HEK293 (cell line): ENCODE results near the gene PSAP.

Experiments used
- CTCF ChIA-PET: fragments of 350-600 bp; formaldehyde crosslinking; extraction: SDS; loops from one replicate; lab custom pipeline; 2021; ENCODE audit warnings: antibody characterized with exemption; lab: Yijun Ruan, JAX
- POLR2A ChIA-PET: fragments of 300-600 bp; formaldehyde crosslinking; extraction: SDS; loops from one replicate; lab custom pipeline; 2020; ENCODE audit warnings: antibody characterized with exemption, inconsistent platforms; lab: Yijun Ruan, JAX
- H3K27ac ChIP-seq: fragments of 200-500 bp; sonication (Bioruptor generic); 2 replicates; pipeline ENCODE4 v1.5.1; 2014; ENCODE audit warnings: low read depth, low read length, control low read depth, inconsistent platforms; ENCODE audit errors: extremely low read depth
- H3K36me3 ChIP-seq, 2 experiments: fragments of 200-500 bp in 1 of 2; sonication (Bioruptor generic) in 1 of 2; 1 replicate in 1 of 2; 2 replicates in 1 of 2; pipeline ENCODE4 v1.5.1; 2014 to 2017; ENCODE audit warnings: inconsistent platforms in 2 of 2, low read length in 2 of 2; ENCODE audit not compliant: control insufficient read depth in 2 of 2, insufficient read depth in 1 of 2
- H3K4me1 ChIP-seq: fragments of 200-500 bp; sonication (Bioruptor generic); 2 replicates; pipeline ENCODE4 v1.5.1; 2014; ENCODE audit warnings: mild to moderate bottlenecking, low read length, inconsistent platforms; ENCODE audit not compliant: control insufficient read depth, insufficient read depth
- H3K4me3 ChIP-seq: 2 replicates; pipeline ENCODE4 v1.5.1; 2011; ENCODE audit warnings: low read depth, mild to moderate bottlenecking, control low read depth, low read length, moderate library complexity
- H3K9me3 ChIP-seq: fragments of 200-500 bp; sonication (Bioruptor generic); 2 replicates; pipeline ENCODE4 v1.5.1; 2014; ENCODE audit warnings: low read depth, low read length, inconsistent platforms; ENCODE audit not compliant: control insufficient read depth, insufficient read depth
- INSM2 ChIP-seq: fragments of 450-650 bp; formaldehyde crosslinking; IDR thresholded peaks from 2 replicates; pipeline ENCODE4 v1.5.1; 2016; ENCODE audit warnings: missing biosample characterization, missing genetic modification characterization
- KLF9 ChIP-seq: fragments of 450-650 bp; formaldehyde crosslinking; IDR thresholded peaks from 2 replicates; pipeline ENCODE4 v1.5.1; 2016; ENCODE audit warnings: missing biosample characterization, missing genetic modification characterization, low read depth
- REPIN1 ChIP-seq: fragments of 450-650 bp; formaldehyde crosslinking; IDR thresholded peaks from 2 replicates; pipeline ENCODE4 v1.5.1; 2017; ENCODE audit warnings: missing biosample characterization, missing genetic modification characterization, low read depth
- SALL2 ChIP-seq: fragments of 450-650 bp; formaldehyde crosslinking; IDR thresholded peaks from 2 replicates; pipeline ENCODE4 v1.5.0; 2017; ENCODE audit warnings: missing biosample characterization, mild to moderate bottlenecking, missing genetic modification characterization, borderline replicate concordance
- YY1 ChIP-seq: fragments of 450-650 bp; formaldehyde crosslinking; IDR thresholded peaks from 2 replicates; pipeline ENCODE4 v1.5.1; 2018; ENCODE audit warnings: missing biosample characterization, missing genetic modification characterization
- ZIC2 ChIP-seq: fragments of 450-650 bp; formaldehyde crosslinking; IDR thresholded peaks from 2 replicates; pipeline ENCODE4 v1.5.1; 2016; ENCODE audit warnings: missing biosample characterization, missing genetic modification characterization
- ZNF184 ChIP-seq: fragments of 450-650 bp; IDR thresholded peaks from 2 replicates; pipeline ENCODE4 v1.5.1; 2018; ENCODE audit warnings: missing biosample characterization, mild to moderate bottlenecking, missing genetic modification characterization
- ZNF362 ChIP-seq: fragments of 450-650 bp; formaldehyde crosslinking; IDR thresholded peaks from 2 replicates; pipeline ENCODE4 v1.5.1; 2016; ENCODE audit warnings: missing biosample characterization, missing genetic modification characterization
- ZNF544 ChIP-seq: fragments of 450-650 bp; formaldehyde crosslinking; IDR thresholded peaks from 2 replicates; pipeline ENCODE4 v1.5.0; 2017; ENCODE audit warnings: missing biosample characterization, missing genetic modification characterization
- ZNF596 ChIP-seq: fragments of 450-650 bp; IDR thresholded peaks from 2 replicates; pipeline ENCODE4 v1.5.0; 2018; ENCODE audit warnings: missing biosample characterization, mild to moderate bottlenecking, missing genetic modification characterization, moderate library complexity
- ZNF639 ChIP-seq: fragments of 450-650 bp; formaldehyde crosslinking; IDR thresholded peaks from 2 replicates; pipeline ENCODE4 v1.5.1; 2016; ENCODE audit warnings: missing biosample characterization, missing genetic modification characterization
- ZSCAN5A ChIP-seq: fragments of 450-650 bp; formaldehyde crosslinking; IDR thresholded peaks from 2 replicates; pipeline ENCODE4 v1.5.1; 2016; ENCODE audit warnings: missing biosample characterization, missing genetic modification characterization

Gene PSAP

GRCh38 chr10:71833451-71834342, 17.4 kb downstream of the PSAP start (continued):
- TF ChIP-seq SALL2 (tag by site-specific recombination) = no peak
- TF ChIP-seq ZSCAN5A (tag by site-specific recombination) = no peak
- TF ChIP-seq ZNF639 (tag by site-specific recombination) = no peak
- TF ChIP-seq INSM2 (tag by site-specific recombination) = no peak

GRCh38 chr10:71832967-71833366, 18.1 kb downstream of the PSAP start:
- ChIA-PET CTCF (interaction anchor here (0.6 kb wide), 1 partner anchor 19 kb away, joined by 3 read pairs; no protein-coding TSS in a partner anchor), POLR2A (no interaction called here)
- Histone ChIP-seq H3K27ac (no peak overlapping the region), H3K4me3 (no peak overlapping the region), H3K4me1 (peaks cover 21% of the 10 kb centered on the region), H3K9me3 (no peaks in the 10 kb centered on the region), H3K36me3 (peaks cover 0 to 62% of the 10 kb centered on the region in 2 experiments)
- TF ChIP-seq YY1 (tag by site-specific recombination) (no peak), ZNF544 (no peak), REPIN1 (tag by site-specific recombination) (no peak), ZNF362 (tag by site-specific recombination) (0 out of 2 replicates have a peak, but pooled peaks have one; percentile 24)
- TF ChIP-seq, all 188 proteins: peak for 1

GRCh38 chr10:71831646-71832552, 19.2 kb downstream of the PSAP start:
- TF ChIP-seq ZNF184 (tag by site-specific recombination) (no peak), ZIC2 (0 out of 2 replicates have a peak, but pooled peaks have one; percentile 29), KLF9 (peak; percentile 60; the same call in 1 of the 2 replicates), ZNF596 (tag by site-specific recombination) (no peak)
- Histone ChIP-seq H3K4me3 (no peak overlapping the region), H3K27ac (no peak overlapping the region), H3K9me3 (no peaks in the 10 kb centered on the region), H3K4me1 (peaks cover 16% of the 10 kb centered on the region), H3K36me3 (peaks cover 4 to 69% of the 10 kb centered on the region in 2 experiments)
- CTCF ChIA-PET = interaction anchor here (0.7 to 1.9 kb wide), 2 partner anchors 65 to 121 kb away, joined by 3 to 6 read pairs; no protein-coding TSS in a partner anchor
- POLR2A ChIA-PET = no interaction called here
